Motor neuron (in vitro differentiated cells): Measurements from ENCODE around the gene SLC16A3. TPM values are rescaled to one million over a fixed set of nuclear protein-coding genes. Genes with fewer than 3 reads are reported as not detected.
"Not testable (repeated sequence)": the region's sequence is repeated elsewhere in the genome, so short reads cannot be mapped to it uniquely, and the experiment has no call there.

ENCODE experiments used
- ATAC-seq, 8 experiments: fragments of 200-7000 bp; cut with Tn5 transposase; replicated peaks in 6 of 8; 2 replicates each; pipeline ENCODE4 v1.8.0; 2021; ENCODE audit warnings: mild to moderate bottlenecking in 8 of 8, moderate library complexity in 8 of 8
- H3K27ac ChIP-seq, 2 donors: fragments of 250-450 bp; sonication (Bioruptor Pico); 2 replicates each; pipeline ENCODE4 v1.9.0; 2021; ENCODE audit warnings: antibody characterized with exemption in 2 of 2, mild to moderate bottlenecking in 2 of 2, moderate library complexity in 1 of 2
- H3K4me1 ChIP-seq, 2 donors: fragments of 250-450 bp; sonication (Bioruptor Pico); replicated peaks in 1 of 2; 2 replicates each; pipeline ENCODE4 v1.6.1; 2021; ENCODE audit warnings: antibody characterized with exemption in 2 of 2, mild to moderate bottlenecking in 2 of 2, moderate library complexity in 1 of 2
- H3K4me3 ChIP-seq, 5 donors: fragments of 250-450 bp; sonication (Bioruptor Pico); 2 replicates each; pipeline ENCODE4 v1.9.0; 2021; ENCODE audit warnings: antibody characterized with exemption in 5 of 5, mild to moderate bottlenecking in 5 of 5, moderate library complexity in 4 of 5
- WGBS, 10 experiments: fragments of 450-650 bp; shearing (Covaris generic); methylation state at CpG; one replicate each; pipeline ENCODE4 v1.0.0; 2022; 5-methylcytosine and 5-hydroxymethylcytosine counted together
- in situ Hi-C, 9 experiments: fragments of 400-800 bp; cut with MboI; loops; one replicate each; pipeline ENCODE4 v1.15.0; 2021; ENCODE audit warnings: low sequenced_read_pairs in 9 of 9, low pct_unique_long_range_greater_than_20kb in 2 of 9; ENCODE audit not compliant: unreplicated experiment in 9 of 9
- total RNA-seq, 8 experiments: library from RNA; unstranded; fragments of 300-600 nt; gene quantifications; 2 replicates each; pipeline versions ENCODE4 v1.2.3 to v1.2.4, GENCODE V29; 2022

Gene SLC16A3
- total RNA-seq, 8 experiments from 2014 or later: 7.6 to 117 (median 16.2) TPM

GRCh38 chr17:82252511-82253178 lies 23.8 kb downstream of the SLC16A3 start:
- Histone ChIP-seq H3K4me1 (no peaks in the 10 kb centered on the region), H3K4me3 (no peak overlapping the region), H3K27ac (peak overlapping the region in 1 of 2 donors; percentile 9)
- in situ Hi-C loops: no loop called here
- 67 to 100% (median 98%) methylated on average over 1 to 22 of the region's 28 CpGs for WGBS, 10 experiments
- no peak for ATAC-seq

GRCh38 chr17:82253179-82253544 lies 24.3 kb downstream of the SLC16A3 start:
- H3K4me3 ChIP-seq: no peak overlapping the region
- H3K4me1 ChIP-seq: no peaks in the 10 kb centered on the region
- in situ Hi-C loops: no loop called here
- no peak for ATAC-seq
- WGBS, 10 experiments: 90 to 100% (median 100%) methylated on average over 1 to 7 of the region's 12 CpGs; no CpG with 5 or more reads in 5 of the 10 experiments
- peak overlapping the region in 1 of 2 donors; percentile 49 for H3K27ac ChIP-seq

- H3K4me1 ChIP-seq, in situ Hi-C loops, H3K4me3 ChIP-seq, H3K27ac ChIP-seq, ATAC-seq: not testable (repeated sequence)
- WGBS, 10 experiments: 98% methylated on average over 8 of the region's 39 CpGs; no CpG with 5 or more reads in 9 of the 10 experiments
Measured at GRCh38 chr17:82254096-82254495, 25.3 kb downstream of the SLC16A3 start.

GRCh38 chr17:82254746-82255145 lies 25.9 kb downstream of the SLC16A3 start:
- in situ Hi-C loops, H3K27ac ChIP-seq, H3K4me1 ChIP-seq, H3K4me3 ChIP-seq, ATAC-seq: not testable (repeated sequence)
- WGBS, 10 experiments: 97 to 100% (median 100%) methylated on average over 2 to 8 of the region's 33 CpGs; no CpG with 5 or more reads in 7 of the 10 experiments

- peak in 5 of 8 experiments; percentile 19 to 33 (median 30) for ATAC-seq
- H3K27ac ChIP-seq: no peak overlapping the region
- 79 to 100% (median 94%) methylated on average over 1 to 11 of the region's 15 CpGs for WGBS, 10 experiments
- no peaks in the 10 kb centered on the region for H3K4me1 ChIP-seq
- no peak overlapping the region for H3K4me3 ChIP-seq
- in situ Hi-C loops: no loop called here
Measured at GRCh38 chr17:82255402-82255972, 26.6 kb downstream of the SLC16A3 start.

- Histone ChIP-seq H3K27ac (no peak overlapping the region), H3K4me1 (no peaks in the 10 kb centered on the region), H3K4me3 (no peak overlapping the region)
- in situ Hi-C loops: no loop called here
- 80 to 100% (median 93%) methylated on average over 1 to 12 of the region's 14 CpGs for WGBS, 10 experiments
- no peak for ATAC-seq
Measured at GRCh38 chr17:82256242-82256885, 27.5 kb downstream of the SLC16A3 start.

- Histone ChIP-seq H3K27ac (no peak overlapping the region), H3K4me1 (no peaks in the 10 kb centered on the region), H3K4me3 (no peak overlapping the region)
- WGBS, 10 experiments: 30 to 100% (median 85%) methylated on average over 1 to 8 of the region's 10 CpGs; no CpG with 5 or more reads in 1 of the 10 experiments
- peak; percentile 43 to 95 (median 64) for ATAC-seq
- in situ Hi-C loops: no loop called here
Measured at GRCh38 chr17:82257473-82257872, 28.6 kb downstream of the SLC16A3 start.

- in situ Hi-C loops: no loop called here
- Histone ChIP-seq H3K4me1 (no peaks in the 10 kb centered on the region), H3K4me3 (no peak overlapping the region), H3K27ac (no peak overlapping the region)
- ATAC-seq: no peak
- WGBS, 10 experiments: 80 to 100% (median 89%) methylated on average over 2 to 5 of the region's 5 CpGs; no CpG with 5 or more reads in 2 of the 10 experiments
Measured at GRCh38 chr17:82258555-82258954, 29.7 kb downstream of the SLC16A3 start.

GRCh38 chr17:82259972-82260961 lies 31.4 kb downstream of the SLC16A3 start:
- WGBS, 10 experiments: 60 to 100% (median 95%) methylated on average over 1 to 4 of the region's 8 CpGs
- ATAC-seq, H3K27ac ChIP-seq, H3K4me3 ChIP-seq, in situ Hi-C loops, H3K4me1 ChIP-seq: not testable (repeated sequence)

- WGBS, 10 experiments: 69 to 100% (median 86%) methylated on average over 1 to 4 of the region's 4 CpGs; no CpG with 5 or more reads in 5 of the 10 experiments
- in situ Hi-C loops: no loop called here
- no peaks in the 10 kb centered on the region for H3K4me1 ChIP-seq
- no peak overlapping the region for H3K4me3 ChIP-seq
- no peak for ATAC-seq
- H3K27ac ChIP-seq: no peak overlapping the region
Measured at GRCh38 chr17:82262344-82262743, 33.5 kb downstream of the SLC16A3 start.

GRCh38 chr17:82263641-82264040 lies 34.8 kb downstream of the SLC16A3 start:
- no peak overlapping the region for H3K27ac ChIP-seq
- no peak for ATAC-seq
- no peak overlapping the region for H3K4me3 ChIP-seq
- 85 to 100% (median 100%) methylated on average over 1 to 4 of the region's 9 CpGs; no CpG with 5 or more reads in 3 of the 10 experiments for WGBS, 10 experiments
- in situ Hi-C loops: no loop called here
- H3K4me1 ChIP-seq: peaks cover 0 to 4% of the 10 kb centered on the region in 2 donors

GRCh38 chr17:82266142-82266541 lies 37.3 kb downstream of the SLC16A3 start:
- Histone ChIP-seq H3K4me1 (peaks cover 4 to 15% of the 10 kb centered on the region in 2 donors), H3K27ac (no peak overlapping the region), H3K4me3 (no peak overlapping the region)
- in situ Hi-C loops: no loop called here
- WGBS, 10 experiments: 60 to 100% (median 93%) methylated on average over 1 to 5 of the region's 10 CpGs; no CpG with 5 or more reads in 4 of the 10 experiments
- no peak for ATAC-seq
